Lower leg skin (tissue), 3 donors: Measurements from ENCODE around the gene IER5.

Experiments
- CTCF ChIP-seq, 3 donors: fragments of 450-650 bp; IDR thresholded peaks; one replicate each; pipeline ENCODE4 v1.5.1; 2016; ENCODE audit warnings: antibody characterized with exemption in 3 of 3, mild to moderate bottlenecking in 3 of 3, moderate library complexity in 2 of 3
- POLR2A ChIP-seq, 2 donors: fragments of 450-650 bp; IDR thresholded peaks; one replicate each; pipeline ENCODE4 v1.6.1; 2016 to 2017; ENCODE audit warnings: antibody characterized with exemption in 2 of 2, mild to moderate bottlenecking in 1 of 2, moderate library complexity in 1 of 2

DNA sequence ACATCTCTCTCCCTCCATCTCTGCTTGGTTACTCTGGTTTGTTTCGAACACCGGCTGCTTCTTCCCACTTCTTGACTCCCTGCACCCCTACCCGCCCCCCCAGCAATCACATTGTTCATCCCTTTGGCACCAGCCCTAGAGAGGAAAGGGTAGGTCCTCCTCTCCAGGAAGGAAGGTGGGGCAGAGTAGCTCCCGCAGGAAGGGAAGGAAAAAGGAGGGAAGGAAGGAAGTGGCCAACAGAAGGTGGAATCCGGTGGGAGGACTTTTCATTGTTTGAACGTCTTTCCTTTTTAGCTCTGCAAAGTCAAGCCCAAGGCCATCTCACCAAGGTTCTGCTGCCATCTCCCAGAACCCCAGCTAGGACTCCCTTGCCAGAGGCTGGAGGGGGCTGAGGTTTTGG is 18.0 kb downstream of the IER5 start:
- TF ChIP-seq CTCF (IDR thresholded peaks at IDR 0.05) (no peak), POLR2A (IDR thresholded peaks at IDR 0.05) (no peak)
